DND-41 (cell line): ENCODE results near the gene NT5C.

ENCODE experiments used
- ATAC-seq: fragments of 200-7000 bp; cut with Tn5 transposase; 3 replicates; pipeline ENCODE4 v1.9.1; 2021; ENCODE audit warnings: low read depth; ENCODE audit not compliant: insufficient read depth
- DNase-seq: peaks from one replicate; pipeline ENCODE4 v3.0.0-alpha.2; 2020
- H2AFZ ChIP-seq: 2 replicates; pipeline ENCODE4 v1.6.0; 2012; ENCODE audit warnings: low read depth, low read length
- H3K27ac ChIP-seq: 2 replicates; pipeline ENCODE4 v1.5.1; 2012; ENCODE audit warnings: low read length, inconsistent platforms
- H3K27me3 ChIP-seq: fragments of 200-600 bp; sonication (generic); 2 replicates; pipeline ENCODE4 v1.6.0; 2012; ENCODE audit warnings: low read length, mild to moderate bottlenecking, inconsistent platforms; ENCODE audit not compliant: insufficient read depth, poor library complexity
- H3K36me3 ChIP-seq: 2 replicates; pipeline ENCODE4 v1.5.1; 2012; ENCODE audit warnings: low read length, inconsistent platforms; ENCODE audit not compliant: insufficient read depth
- H3K4me1 ChIP-seq: 2 replicates; pipeline ENCODE4 v1.5.1; 2012; ENCODE audit warnings: mild to moderate bottlenecking, low read length; ENCODE audit not compliant: insufficient read depth
- H3K4me2 ChIP-seq: 2 replicates; pipeline ENCODE4 v1.6.0; 2012; ENCODE audit warnings: mild to moderate bottlenecking, moderate library complexity, low read length, inconsistent platforms; ENCODE audit not compliant: insufficient read depth
- H3K4me3 ChIP-seq, 2 experiments: fragments of 200-600 bp in 1 of 2; shearing (Covaris generic) in 1 of 2; 2 replicates each; pipeline ENCODE4 v1.5.1; 2012 to 2016; ENCODE audit warnings: inconsistent platforms in 2 of 2, low read length in 2 of 2, mild to moderate bottlenecking in 2 of 2, low read depth in 1 of 2, moderate library complexity in 1 of 2
- H3K79me2 ChIP-seq: 2 replicates; pipeline ENCODE4 v1.6.0; 2012; ENCODE audit warnings: low read length, inconsistent platforms; ENCODE audit not compliant: insufficient read depth
- H3K9ac ChIP-seq: 2 replicates; pipeline ENCODE4 v1.6.0; 2012; ENCODE audit warnings: low read depth, mild to moderate bottlenecking, inconsistent platforms, low read length, moderate library complexity
- H3K9me3 ChIP-seq: 2 replicates; pipeline ENCODE4 v1.5.1; 2012; ENCODE audit warnings: low read length, moderate library complexity, mild to moderate bottlenecking, inconsistent platforms; ENCODE audit not compliant: insufficient read depth, severe bottlenecking
- H4K20me1 ChIP-seq: 2 replicates; pipeline ENCODE4 v1.6.0; 2012; ENCODE audit warnings: low read length; ENCODE audit not compliant: insufficient read depth
- EZH2 ChIP-seq: IDR thresholded peaks from 3 replicates; pipeline ENCODE4 v1.6.1; 2012; ENCODE audit warnings: borderline replicate concordance, low read depth, mild to moderate bottlenecking, moderate library complexity, low read length, inconsistent platforms; ENCODE audit not compliant: severe bottlenecking
- TF ChIP-seq, protein P1 (sequence below): IDR thresholded peaks from 2 replicates; pipeline ENCODE4 v1.5.1; 2012; ENCODE audit warnings: borderline replicate concordance, low read length, moderate library complexity, mild to moderate bottlenecking; ENCODE audit not compliant: poor library complexity, severe bottlenecking; ENCODE audit errors: extremely low read depth

The NT5C gene

GRCh38 chr17:75147878-75148546, 16.5 kb upstream of the NT5C start:
- H3K4me1 ChIP-seq: peaks cover 18% of the 10 kb centered on the region
- H3K27ac ChIP-seq: no peak overlapping the region
- H2AFZ ChIP-seq: no peak overlapping the region
- H4K20me1 ChIP-seq: peaks cover 20% of the 10 kb centered on the region; the same call in 1 of the 2 replicates
- no peaks in the 10 kb centered on the region for H3K9me3 ChIP-seq
- ATAC-seq (no peak), DNase-seq (no peak)
- H3K79me2 ChIP-seq: peaks cover 71% of the 10 kb centered on the region
- TF ChIP-seq EZH2: no peak
- TF ChIP-seq, protein P1, sequence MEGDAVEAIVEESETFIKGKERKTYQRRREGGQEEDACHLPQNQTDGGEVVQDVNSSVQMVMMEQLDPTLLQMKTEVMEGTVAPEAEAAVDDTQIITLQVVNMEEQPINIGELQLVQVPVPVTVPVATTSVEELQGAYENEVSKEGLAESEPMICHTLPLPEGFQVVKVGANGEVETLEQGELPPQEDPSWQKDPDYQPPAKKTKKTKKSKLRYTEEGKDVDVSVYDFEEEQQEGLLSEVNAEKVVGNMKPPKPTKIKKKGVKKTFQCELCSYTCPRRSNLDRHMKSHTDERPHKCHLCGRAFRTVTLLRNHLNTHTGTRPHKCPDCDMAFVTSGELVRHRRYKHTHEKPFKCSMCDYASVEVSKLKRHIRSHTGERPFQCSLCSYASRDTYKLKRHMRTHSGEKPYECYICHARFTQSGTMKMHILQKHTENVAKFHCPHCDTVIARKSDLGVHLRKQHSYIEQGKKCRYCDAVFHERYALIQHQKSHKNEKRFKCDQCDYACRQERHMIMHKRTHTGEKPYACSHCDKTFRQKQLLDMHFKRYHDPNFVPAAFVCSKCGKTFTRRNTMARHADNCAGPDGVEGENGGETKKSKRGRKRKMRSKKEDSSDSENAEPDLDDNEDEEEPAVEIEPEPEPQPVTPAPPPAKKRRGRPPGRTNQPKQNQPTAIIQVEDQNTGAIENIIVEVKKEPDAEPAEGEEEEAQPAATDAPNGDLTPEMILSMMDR: no peak
- no peak overlapping the region for H3K4me3 ChIP-seq
- H3K9ac ChIP-seq: no peak overlapping the region
- H3K36me3 ChIP-seq: peaks cover 66% of the 10 kb centered on the region
- no peaks in the 10 kb centered on the region for H3K27me3 ChIP-seq
- no peak overlapping the region for H3K4me2 ChIP-seq

- no peak for TF ChIP-seq EZH2
- TF ChIP-seq, protein P1: no peak
- Histone ChIP-seq H3K4me1 (peaks cover 13% of the 10 kb centered on the region), H3K4me3 (no peak overlapping the region), H2AFZ (no peak overlapping the region), H3K27me3 (no peaks in the 10 kb centered on the region), H3K9ac (no peak overlapping the region), H3K27ac (no peak overlapping the region), H3K9me3 (no peaks in the 10 kb centered on the region), H3K36me3 (peaks cover 78% of the 10 kb centered on the region), H3K79me2 (peaks cover 62% of the 10 kb centered on the region), H3K4me2 (no peak overlapping the region), H4K20me1 (peaks cover 16% of the 10 kb centered on the region; the same call in 1 of the 2 replicates)
- no peak for ATAC-seq
- DNase-seq: no peak
These were observed 15.1 kb upstream of the NT5C start for GRCh38 chr17:75146592-75146991.

- Histone ChIP-seq H3K79me2 (peaks cover 54% of the 10 kb centered on the region), H3K27me3 (no peaks in the 10 kb centered on the region), H4K20me1 (peaks cover 14% of the 10 kb centered on the region; the same call in 1 of the 2 replicates), H3K36me3 (peaks cover 92% of the 10 kb centered on the region), H3K4me1 (peaks cover 14% of the 10 kb centered on the region; the same call in 1 of the 2 replicates), H3K4me3 (no peak overlapping the region), H3K9ac (no peak overlapping the region), H3K9me3 (no peaks in the 10 kb centered on the region), H2AFZ (no peak overlapping the region), H3K27ac (no peak overlapping the region), H3K4me2 (no peak overlapping the region)
- TF ChIP-seq EZH2: no peak
- TF ChIP-seq, protein P1: no peak
- DNase-seq (no peak), ATAC-seq (no peak)
These were observed 13.4 kb upstream of the NT5C start for GRCh38 chr17:75144816-75145512.
